Fibroblast of pulmonary artery (primary cell): ENCODE results near the gene XG.

Source experiments
- DNase-seq: peaks from one replicate; pipeline ENCODE4 v3.0.0-alpha.2; 2010; ENCODE audit warnings: low read depth
- H3K4me3 ChIP-seq: replicated peaks from 2 replicates; pipeline ENCODE4 v1.5.1; 2011; ENCODE audit warnings: low read depth, mild to moderate bottlenecking, control low read depth, low read length, moderate library complexity
- TF ChIP-seq, protein P1 (sequence below): IDR thresholded peaks from 2 replicates; pipeline ENCODE4 v1.5.1; 2011; ENCODE audit warnings: mild to moderate bottlenecking, control low read depth, low read length, inconsistent platforms; ENCODE audit errors: missing control alignments

XG gene

DNA sequence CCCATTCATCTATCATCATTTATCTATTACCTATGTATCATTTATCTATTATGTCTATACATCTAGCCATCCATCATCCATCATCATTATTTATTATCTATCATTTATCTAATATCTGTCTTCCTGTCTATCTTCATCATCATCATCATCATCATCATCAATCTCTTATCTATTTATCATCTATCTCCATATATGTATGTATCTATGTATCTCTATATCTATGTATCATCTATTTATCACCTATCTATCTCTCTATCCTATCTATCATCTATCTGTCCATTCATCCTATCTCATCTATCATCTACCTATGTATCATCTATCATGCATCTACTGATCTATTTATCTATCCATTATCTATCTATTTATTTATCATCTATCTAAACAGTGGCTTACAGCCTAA, 73.0 kb downstream of the XG start:
- TF ChIP-seq, protein P1, sequence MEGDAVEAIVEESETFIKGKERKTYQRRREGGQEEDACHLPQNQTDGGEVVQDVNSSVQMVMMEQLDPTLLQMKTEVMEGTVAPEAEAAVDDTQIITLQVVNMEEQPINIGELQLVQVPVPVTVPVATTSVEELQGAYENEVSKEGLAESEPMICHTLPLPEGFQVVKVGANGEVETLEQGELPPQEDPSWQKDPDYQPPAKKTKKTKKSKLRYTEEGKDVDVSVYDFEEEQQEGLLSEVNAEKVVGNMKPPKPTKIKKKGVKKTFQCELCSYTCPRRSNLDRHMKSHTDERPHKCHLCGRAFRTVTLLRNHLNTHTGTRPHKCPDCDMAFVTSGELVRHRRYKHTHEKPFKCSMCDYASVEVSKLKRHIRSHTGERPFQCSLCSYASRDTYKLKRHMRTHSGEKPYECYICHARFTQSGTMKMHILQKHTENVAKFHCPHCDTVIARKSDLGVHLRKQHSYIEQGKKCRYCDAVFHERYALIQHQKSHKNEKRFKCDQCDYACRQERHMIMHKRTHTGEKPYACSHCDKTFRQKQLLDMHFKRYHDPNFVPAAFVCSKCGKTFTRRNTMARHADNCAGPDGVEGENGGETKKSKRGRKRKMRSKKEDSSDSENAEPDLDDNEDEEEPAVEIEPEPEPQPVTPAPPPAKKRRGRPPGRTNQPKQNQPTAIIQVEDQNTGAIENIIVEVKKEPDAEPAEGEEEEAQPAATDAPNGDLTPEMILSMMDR: no peak
- no peak for DNase-seq
- no peak overlapping the region for H3K4me3 ChIP-seq

DNA sequence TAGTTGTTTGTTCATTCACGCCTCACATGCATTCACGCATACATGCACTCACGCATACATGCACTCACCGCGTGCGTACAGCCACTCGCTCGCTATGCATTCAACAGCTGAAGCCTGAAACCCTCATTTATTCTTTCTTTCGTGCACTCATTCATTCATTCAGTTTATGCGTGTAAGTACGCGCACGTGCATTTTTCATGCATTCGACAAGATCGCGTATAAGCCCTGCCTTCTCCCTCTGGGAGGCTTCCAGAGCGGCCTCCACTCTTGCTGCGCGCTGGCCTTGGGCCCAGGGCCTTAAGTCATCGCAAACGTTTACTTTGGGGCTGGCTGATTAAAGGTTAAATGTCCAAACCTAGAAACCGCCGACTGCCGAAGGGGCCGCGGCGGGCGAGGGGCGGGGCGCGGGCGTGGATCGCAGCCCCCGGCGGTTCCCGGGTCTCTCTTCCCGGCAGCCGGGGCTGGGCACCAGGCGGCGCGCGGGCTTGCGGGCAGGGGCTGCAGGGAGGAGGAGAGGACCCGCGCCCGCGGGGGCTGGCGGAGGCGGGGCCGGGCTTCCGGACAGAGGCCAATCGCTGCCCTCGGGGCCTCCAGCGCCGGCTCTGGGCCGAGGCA, 76.6 kb downstream of the XG start, which contains the start of gene GYG2:
Gene GYG2 (plus strand): TSS at position 587 of the 615 bp plus-strand sequence. CDS start 1,259 bp downstream, outside the sequence.
- peak; percentile 22 for DNase-seq
- TF ChIP-seq, protein P1: no peak
- peak within 1 kb of the TSS; percentile 45 for H3K4me3 ChIP-seq

GRCh38 chrX:2828959-2829411, 77.1 kb downstream of the XG start:
- peak overlapping the region; percentile 45 for H3K4me3 ChIP-seq
- no peak for DNase-seq
- TF ChIP-seq, protein P1: no peak

GRCh38 chrX:2829469-2830246, 77.8 kb downstream of the XG start:
- H3K4me3 ChIP-seq: peak overlapping the region; percentile 45
- no peak for DNase-seq
- TF ChIP-seq, protein P1: no peak

GRCh38 chrX:2831471-2832228, 79.8 kb downstream of the XG start:
- no peak for DNase-seq
- no peak overlapping the region for H3K4me3 ChIP-seq
- TF ChIP-seq, protein P1: no peak

DNA sequence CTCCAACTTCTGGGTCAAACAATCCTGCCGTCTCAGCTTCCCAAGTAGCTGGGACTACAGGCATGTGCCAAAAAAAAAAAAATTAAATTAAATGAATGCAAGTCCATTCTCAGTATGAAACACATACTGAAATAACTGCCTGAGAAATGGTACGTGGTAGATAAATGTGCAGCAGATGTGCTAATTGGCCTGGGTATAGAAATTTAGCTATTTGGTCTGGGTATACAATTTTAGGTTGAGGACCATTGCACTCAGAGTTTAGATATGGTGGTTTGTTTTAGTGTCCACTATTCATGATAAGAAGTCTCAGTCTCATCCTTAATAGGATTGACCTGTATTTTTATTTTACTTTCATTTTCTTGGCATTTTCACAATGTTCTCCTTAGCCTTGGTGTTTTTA, 86.1 kb downstream of the XG start:
- no peak overlapping the region for H3K4me3 ChIP-seq
- DNase-seq: no peak
- TF ChIP-seq, protein P1: no peak
